C4-2B (cell line): ENCODE measurements around the gene TTLL6.

Experiments used
- ZFX ChIP-seq: fragments of 450-650 bp; IDR thresholded peaks from 2 replicates; pipeline ENCODE4 v1.6.1; 2017
- TF ChIP-seq, protein P1 (sequence below): fragments of 450-650 bp; conservative IDR thresholded peaks from 2 replicates; pipeline ENCODE4 v1.5.1; 2017; ENCODE audit warnings: mild to moderate bottlenecking

DNA sequence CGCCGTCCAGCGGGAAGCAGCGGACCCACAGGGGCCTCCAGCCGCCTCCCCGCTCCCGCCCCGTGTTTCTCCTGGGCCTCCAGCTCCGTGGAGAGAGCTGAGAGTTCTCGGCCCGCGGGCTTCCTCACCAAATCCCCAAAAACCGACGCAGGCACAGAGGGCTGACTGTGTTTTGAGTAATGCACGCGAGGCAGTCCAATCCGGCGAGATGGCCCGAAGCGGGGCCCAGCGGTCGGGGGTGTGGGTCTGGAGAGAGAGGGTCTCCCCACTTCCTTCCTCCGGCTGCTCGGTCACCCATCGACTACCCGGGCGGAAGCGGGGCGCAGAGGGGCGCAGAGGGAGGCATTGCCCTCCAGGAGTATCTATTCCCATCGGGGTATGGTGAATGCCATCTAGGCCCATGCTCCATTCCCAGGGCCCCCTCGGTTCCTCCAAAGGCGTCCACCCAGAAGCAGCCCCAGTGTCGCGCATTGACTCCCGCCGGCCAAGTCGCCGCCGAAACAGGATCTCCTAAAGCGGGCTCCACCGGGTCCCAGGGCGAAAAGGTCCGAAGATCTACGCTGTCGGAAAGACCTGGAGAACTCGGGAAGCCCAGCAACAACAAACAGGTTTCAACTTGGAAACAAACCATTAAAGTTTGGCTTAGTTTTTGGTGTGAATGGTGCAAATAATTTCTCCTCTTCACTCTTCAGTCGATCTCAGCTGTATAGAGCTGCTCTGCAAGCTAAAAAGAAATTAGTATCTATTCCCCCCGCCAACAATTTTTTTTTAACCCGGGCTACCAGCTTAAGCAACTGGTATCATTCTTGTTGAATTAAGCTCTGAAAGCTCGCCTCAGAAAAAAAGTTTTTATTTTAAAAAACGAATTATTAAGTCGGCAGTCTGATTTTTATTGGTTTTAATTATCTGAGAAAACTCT lies 69.3 kb downstream of the TTLL6 start:
- TF ChIP-seq, protein P1, sequence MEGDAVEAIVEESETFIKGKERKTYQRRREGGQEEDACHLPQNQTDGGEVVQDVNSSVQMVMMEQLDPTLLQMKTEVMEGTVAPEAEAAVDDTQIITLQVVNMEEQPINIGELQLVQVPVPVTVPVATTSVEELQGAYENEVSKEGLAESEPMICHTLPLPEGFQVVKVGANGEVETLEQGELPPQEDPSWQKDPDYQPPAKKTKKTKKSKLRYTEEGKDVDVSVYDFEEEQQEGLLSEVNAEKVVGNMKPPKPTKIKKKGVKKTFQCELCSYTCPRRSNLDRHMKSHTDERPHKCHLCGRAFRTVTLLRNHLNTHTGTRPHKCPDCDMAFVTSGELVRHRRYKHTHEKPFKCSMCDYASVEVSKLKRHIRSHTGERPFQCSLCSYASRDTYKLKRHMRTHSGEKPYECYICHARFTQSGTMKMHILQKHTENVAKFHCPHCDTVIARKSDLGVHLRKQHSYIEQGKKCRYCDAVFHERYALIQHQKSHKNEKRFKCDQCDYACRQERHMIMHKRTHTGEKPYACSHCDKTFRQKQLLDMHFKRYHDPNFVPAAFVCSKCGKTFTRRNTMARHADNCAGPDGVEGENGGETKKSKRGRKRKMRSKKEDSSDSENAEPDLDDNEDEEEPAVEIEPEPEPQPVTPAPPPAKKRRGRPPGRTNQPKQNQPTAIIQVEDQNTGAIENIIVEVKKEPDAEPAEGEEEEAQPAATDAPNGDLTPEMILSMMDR = no peak
- TF ChIP-seq ZFX = peak; percentile 43; the same call in 1 of the 2 replicates
